IMR-90 (cell line): ENCODE measurements around the gene CYB561D1. TPM values are rescaled to one million over a fixed set of nuclear protein-coding genes. Genes with fewer than 3 reads are reported as not detected.

Experiments used
- ATAC-seq: fragments of 200-7000 bp; cut with Tn5 transposase; 2 replicates; pipeline ENCODE4 v1.9.1; 2020; ENCODE audit warnings: low read depth, mild to moderate bottlenecking, moderate library complexity
- BruUV-seq: library from RNA; stranded (reverse); fragments of 400-500 nt; replicated peaks from 2 replicates; lab custom pipeline; 2021; lab: Mats Ljungman, UMichigan
- CTCF ChIA-PET: fragments of 300-600 bp; formaldehyde crosslinking; extraction: SDS; loops from one replicate; lab custom pipeline; 2021; ENCODE audit warnings: antibody characterized with exemption; lab: Yijun Ruan, JAX
- POLR2A ChIA-PET: fragments of 300-600 bp; sonication (Branson Sonifier 250); formaldehyde crosslinking; loops from one replicate; lab custom pipeline; 2022; ENCODE audit warnings: antibody characterized with exemption; ENCODE audit not compliant: unreplicated experiment; lab: Charles Lee
- DNase-seq: peaks from one replicate; pipeline ENCODE4 v3.0.0; 2013
- H2AFZ ChIP-seq: replicated peaks from 2 replicates; pipeline ENCODE3; 2013; ENCODE audit warnings: low read length, mild to moderate bottlenecking; ENCODE audit not compliant: poor library complexity
- H2AK5ac ChIP-seq: 2 replicates; pipeline ENCODE4 v1.6.1; 2013; ENCODE audit warnings: low read depth, low read length, inconsistent platforms
- H2AK9ac ChIP-seq: replicated peaks from 2 replicates; pipeline ENCODE3; 2013; ENCODE audit warnings: mild to moderate bottlenecking, low read depth, low read length, moderate library complexity; ENCODE audit not compliant: poor library complexity
- H2BK120ac ChIP-seq: 2 replicates; pipeline ENCODE4 v1.6.1; 2013; ENCODE audit warnings: low read depth, low read length, inconsistent platforms
- H2BK15ac ChIP-seq: 3 replicates; pipeline ENCODE4 v1.6.1; 2013; ENCODE audit warnings: low read depth, low read length, inconsistent platforms
- H2BK20ac ChIP-seq: 2 replicates; pipeline ENCODE4 v1.6.1; 2013; ENCODE audit warnings: low read depth, mild to moderate bottlenecking, inconsistent platforms, low read length, moderate library complexity
- H2BK5ac ChIP-seq: 2 replicates; pipeline ENCODE4 v1.6.1; 2013; ENCODE audit warnings: mild to moderate bottlenecking, low read depth, low read length, inconsistent platforms; ENCODE audit not compliant: poor library complexity, severe bottlenecking
- H3K14ac ChIP-seq: replicated peaks from 2 replicates; pipeline ENCODE4 v1.6.1; 2013; ENCODE audit warnings: low read depth, low read length, inconsistent platforms
- H3K18ac ChIP-seq: 2 replicates; pipeline ENCODE4 v1.6.1; 2013; ENCODE audit warnings: low read depth, low read length, control low read depth
- H3K23ac ChIP-seq: 2 replicates; pipeline ENCODE4 v1.6.1; 2013; ENCODE audit warnings: low read depth, low read length, inconsistent platforms
- H3K27ac ChIP-seq: 2 replicates; pipeline ENCODE4 v1.5.1; 2013; ENCODE audit warnings: mild to moderate bottlenecking, control low read depth, low read length; ENCODE audit not compliant: insufficient read depth
- H3K27me3 ChIP-seq: 2 replicates; pipeline ENCODE4 v1.6.1; 2013; ENCODE audit warnings: low read length; ENCODE audit not compliant: control insufficient read depth, insufficient read depth
- H3K36me3 ChIP-seq: 2 replicates; pipeline ENCODE4 v1.6.1; 2013; ENCODE audit warnings: low read length, mixed read lengths; ENCODE audit not compliant: control insufficient read depth, insufficient read depth
- H3K4ac ChIP-seq: 2 replicates; pipeline ENCODE4 v1.6.1; 2013; ENCODE audit warnings: low read depth, low read length, inconsistent platforms
- H3K4me1 ChIP-seq: 2 replicates; pipeline ENCODE4 v1.6.1; 2013; ENCODE audit warnings: low read length, mixed read lengths; ENCODE audit not compliant: control insufficient read depth, insufficient read depth
- H3K4me2 ChIP-seq: 2 replicates; pipeline ENCODE4 v1.6.1; 2013; ENCODE audit warnings: low read depth, mild to moderate bottlenecking, control low read depth, low read length, moderate library complexity
- H3K4me3 ChIP-seq: 2 replicates; pipeline ENCODE4 v1.5.1; 2013; ENCODE audit warnings: low read depth, mild to moderate bottlenecking, control low read depth, low read length, moderate library complexity; ENCODE audit not compliant: insufficient read depth
- H3K56ac ChIP-seq: 2 replicates; pipeline ENCODE4 v1.6.1; 2013; ENCODE audit warnings: low read length, inconsistent platforms; ENCODE audit not compliant: insufficient read depth; ENCODE audit errors: extremely low read depth
- H3K79me1 ChIP-seq, 2 experiments: 2 replicates each; pipeline ENCODE4 v1.6.1; 2013; ENCODE audit warnings: low read length in 2 of 2, inconsistent platforms in 1 of 2, low read depth in 1 of 2
- H3K9ac ChIP-seq: 2 replicates; pipeline ENCODE4 v1.6.1; 2013; ENCODE audit warnings: low read depth, low read length, control low read depth
- H3K9me1 ChIP-seq: 2 replicates; pipeline ENCODE4 v1.6.1; 2013; ENCODE audit warnings: low read length, inconsistent platforms; ENCODE audit not compliant: insufficient read depth
- H3K9me3 ChIP-seq: 2 replicates; pipeline ENCODE4 v1.6.1; 2013; ENCODE audit warnings: low read length; ENCODE audit not compliant: control insufficient read depth, insufficient read depth
- H4K20me1 ChIP-seq: 2 replicates; pipeline ENCODE4 v1.6.1; 2013; ENCODE audit warnings: low read length, inconsistent platforms; ENCODE audit not compliant: insufficient read depth
- H4K5ac ChIP-seq: 2 replicates; pipeline ENCODE4 v1.6.1; 2013; ENCODE audit warnings: mild to moderate bottlenecking, low read depth, low read length, control low read depth
- H4K8ac ChIP-seq, 2 experiments: 2 replicates each; pipeline ENCODE4 v1.6.1; 2013; ENCODE audit warnings: low read depth in 2 of 2, low read length in 2 of 2, control low read depth in 1 of 2, inconsistent platforms in 1 of 2
- H4K91ac ChIP-seq: 2 replicates; pipeline ENCODE4 v1.6.1; 2013; ENCODE audit warnings: low read depth, low read length, inconsistent platforms; ENCODE audit not compliant: insufficient read depth
- BHLHE40 ChIP-seq: fragments of 150-350 bp; IDR thresholded peaks from 2 replicates; pipeline ENCODE4 v1.6.1; 2016; ENCODE audit warnings: mild to moderate bottlenecking, low read depth, low read length
- CTCF ChIP-seq: conservative IDR thresholded peaks from 2 replicates; pipeline ENCODE4 v1.5.1; 2012; ENCODE audit warnings: mild to moderate bottlenecking, low read depth, low read length, improper control_type of control experiment
- ELK1 ChIP-seq: fragments of 150-350 bp; IDR thresholded peaks from 2 replicates; pipeline ENCODE4 v1.6.1; 2016; ENCODE audit warnings: low read depth, mild to moderate bottlenecking, low read length, moderate library complexity, borderline replicate concordance
- MAFK ChIP-seq: IDR thresholded peaks from 2 replicates; pipeline ENCODE4 v1.6.1; 2012; ENCODE audit warnings: low read depth, low read length, improper control_type of control experiment
- MXI1 ChIP-seq: IDR thresholded peaks from 2 replicates; pipeline ENCODE4 v1.6.1; 2012; ENCODE audit warnings: low read depth, mild to moderate bottlenecking, low read length, moderate library complexity, borderline replicate concordance
- NFE2L2 ChIP-seq: fragments of 150-350 bp; IDR thresholded peaks from 2 replicates; pipeline ENCODE4 v1.6.1; 2016; ENCODE audit warnings: low read depth, mild to moderate bottlenecking, low read length
- POLR2A ChIP-seq: IDR thresholded peaks from 2 replicates; pipeline ENCODE4 v1.6.1; 2012; ENCODE audit warnings: mild to moderate bottlenecking, low read depth, low read length
- RFX5 ChIP-seq: IDR thresholded peaks from 2 replicates; pipeline ENCODE4 v1.8.0; 2012; ENCODE audit warnings: low read depth, mild to moderate bottlenecking, low read length, moderate library complexity
- WGBS, 2 experiments: methylation state at CpG; one replicate each; pipeline versions ENCODE4 v1.1.5 to v1.1.7; 2013; ENCODE audit warnings: missing lambda C conversion rate in 2 of 2; ENCODE audit not compliant: insufficient read length in 1 of 2; ENCODE audit errors: extremely low coverage in 2 of 2; 5-methylcytosine and 5-hydroxymethylcytosine counted together
- dilution Hi-C: fragments of 300-500 bp; cut with HindIII; formaldehyde crosslinking; loops from one replicate; pipeline ENCODE4 v1.14.3; 2018; ENCODE audit warnings: low sequenced_read_pairs; ENCODE audit not compliant: unreplicated experiment
- in situ Hi-C: fragments of 300-500 bp; cut with MboI; formaldehyde crosslinking; loops from 3 replicates; pipeline ENCODE4 v1.14.3; 2019; ENCODE audit warnings: low sequenced_read_pairs, inconsistent platforms, mixed read lengths
- intact Hi-C: fragments of 100-400 bp; cut with micrococcal nuclease; formaldehyde crosslinking; loops from 2 replicates; pipeline ENCODE4 v1.10.0; 2022
- polyA plus RNA-seq, 3 experiments: library from polyadenylated mRNA; depleted of rRNA; stranded (reverse); fragments of >200 nt; gene quantifications; 2 replicates each; pipeline ENCODE4 v1.2.3, GENCODE V29; 2012; ENCODE audit warnings: low replicate concordance in 1 of 3
- total RNA-seq: library from RNA; depleted of rRNA; stranded (reverse); fragments of >200 nt; gene quantifications from 2 replicates; pipeline ENCODE4 v1.2.3, GENCODE V29; 2012

The CYB561D1 gene
- total and polyA plus RNA-seq, 2 of the 4 experiments (the other 2 are of a cell fraction), result 5.7 to 8.1 TPM

GRCh38 chr1:109481646-109482045 lies 12.2 kb upstream of the CYB561D1 start:
- Histone ChIP-seq H3K9me3 (no peaks in the 10 kb centered on the region), H3K23ac (no peak overlapping the region), H3K4me1 (peaks cover 9% of the 10 kb centered on the region), H3K79me1 (peaks cover 9 to 22% of the 10 kb centered on the region in 2 experiments; a peak in 3 of 4 replicates), H2BK20ac (no peak overlapping the region), H3K27me3 (peaks cover 25% of the 10 kb centered on the region), H4K91ac (no peak overlapping the region), H4K5ac (no peak overlapping the region), H3K4me2 (no peak overlapping the region), H2AFZ (no peak overlapping the region), H2AK5ac (no peak overlapping the region), H2BK120ac (no peak overlapping the region), H3K18ac (no peak overlapping the region), H3K4me3 (no peak overlapping the region), H2BK15ac (no peak overlapping the region), H4K8ac (no peak overlapping the region), H3K9me1 (peaks cover 8% of the 10 kb centered on the region), H2AK9ac (no peak overlapping the region), H3K14ac (no peak overlapping the region), H2BK5ac (no peak overlapping the region), H3K27ac (no peak overlapping the region), H3K9ac (no peak overlapping the region), H4K20me1 (no peaks in the 10 kb centered on the region), H3K4ac (no peak overlapping the region), H3K36me3 (0 out of 2 replicates have a peak, but pooled peaks cover 3% of the 10 kb centered on the region), H3K56ac (no peak overlapping the region)
- dilution Hi-C loops, result no loop called here
- no peak for TF ChIP-seq CTCF
- TF ChIP-seq POLR2A, result no peak
- no peak for TF ChIP-seq MAFK
- no peak for TF ChIP-seq BHLHE40
- no peak for TF ChIP-seq RFX5
- TF ChIP-seq NFE2L2, result no peak
- no peak for TF ChIP-seq MXI1
- TF ChIP-seq ELK1, result no peak
- ChIA-PET CTCF (no interaction called here), POLR2A (no interaction called here)
- intact Hi-C loops, result loop anchor here (5.0 kb wide), 1 partner anchor 34 kb away; no protein-coding TSS in a partner anchor
- DNase-seq (no peak), ATAC-seq (no peak)
- in situ Hi-C loops, result no loop called here
- no TSS peak for BruUV-seq
- WGBS, 2 experiments, result no CpG with 5 or more reads among the region's 2 CpGs
